ENCODE data around the gene ST3GAL2.

DNA sequence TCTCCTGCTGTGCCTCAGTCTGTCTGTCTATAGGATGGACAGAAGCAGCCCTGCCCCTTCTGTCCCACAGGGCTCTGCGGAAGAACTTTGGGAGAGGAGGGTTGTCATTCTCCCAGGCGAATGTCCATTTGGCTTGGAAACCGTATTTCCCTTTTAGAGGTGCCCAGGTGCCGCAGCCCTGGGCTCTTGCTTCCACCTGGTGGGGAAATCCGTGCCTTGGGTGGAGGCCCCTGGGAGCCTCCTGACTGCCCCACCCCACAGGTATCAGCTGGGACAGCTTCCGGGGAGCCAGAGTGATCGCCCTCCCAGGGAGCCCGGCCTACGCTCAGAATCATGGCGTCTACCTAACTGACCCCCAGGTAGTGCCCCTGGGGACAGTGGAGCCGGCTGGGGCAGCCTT is 28.2 kb upstream of the ST3GAL2 start:
- no peak for TF ChIP-seq POLR2AphosphoS5 (IDR thresholded peaks at IDR 0.05; ENCODE audit: borderline replicate concordance, low read depth, low read length)
- TF ChIP-seq FOXP2 (optimal IDR thresholded peaks at IDR 0.05; ENCODE audit: control extremely low read depth, extremely low read length, insufficient read depth), result no peak

Data from SK-N-MC (cell line).